GM18526 (cell line): ENCODE data around the gene CTNNA3.

Source experiments
- POLR2A ChIP-seq: IDR thresholded peaks from 3 replicates; pipeline ENCODE4 v1.6.1; 2011; ENCODE audit not compliant: insufficient read length; ENCODE audit errors: extremely low read depth

Gene CTNNA3

DNA sequence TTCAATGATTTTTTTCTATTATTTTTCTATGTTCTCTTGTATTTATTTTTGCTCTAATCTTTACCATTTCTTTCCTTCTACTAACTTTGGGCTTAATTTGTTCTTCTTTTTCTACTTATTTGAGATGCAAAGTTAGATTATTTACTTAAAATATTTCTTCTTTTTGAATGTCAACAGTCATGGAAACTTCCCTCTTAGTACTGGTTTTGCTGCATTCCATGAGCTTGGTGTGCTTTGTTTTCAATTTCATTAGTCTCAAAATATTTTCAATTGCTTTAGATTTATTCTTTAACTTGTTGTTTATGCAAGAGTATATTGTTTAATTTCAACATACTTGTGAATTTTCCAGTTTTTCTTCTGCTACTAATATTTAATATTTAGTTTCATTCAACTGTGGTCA is 539.8 kb downstream of the CTNNA3 start:
- TF ChIP-seq POLR2A = no peak

DNA sequence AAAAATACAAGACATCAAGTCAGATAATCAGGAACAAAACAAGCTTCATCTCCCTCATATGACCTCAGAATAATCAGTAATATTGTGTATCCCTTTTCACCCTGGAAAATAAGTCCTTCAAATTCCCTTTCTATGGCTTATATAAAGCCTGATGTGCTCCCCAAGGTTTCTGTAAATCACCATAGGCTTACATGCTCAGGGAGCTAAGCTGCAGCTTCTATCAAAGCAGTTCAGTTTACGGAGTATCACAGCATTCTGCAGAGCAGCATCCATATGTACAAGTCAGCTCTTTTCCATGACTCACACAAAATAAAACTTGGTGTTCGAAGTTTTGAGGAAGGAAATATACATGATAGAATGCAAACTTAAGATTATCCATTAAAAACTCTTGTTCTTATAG is 544.5 kb downstream of the CTNNA3 start:
- no peak for TF ChIP-seq POLR2A

DNA sequence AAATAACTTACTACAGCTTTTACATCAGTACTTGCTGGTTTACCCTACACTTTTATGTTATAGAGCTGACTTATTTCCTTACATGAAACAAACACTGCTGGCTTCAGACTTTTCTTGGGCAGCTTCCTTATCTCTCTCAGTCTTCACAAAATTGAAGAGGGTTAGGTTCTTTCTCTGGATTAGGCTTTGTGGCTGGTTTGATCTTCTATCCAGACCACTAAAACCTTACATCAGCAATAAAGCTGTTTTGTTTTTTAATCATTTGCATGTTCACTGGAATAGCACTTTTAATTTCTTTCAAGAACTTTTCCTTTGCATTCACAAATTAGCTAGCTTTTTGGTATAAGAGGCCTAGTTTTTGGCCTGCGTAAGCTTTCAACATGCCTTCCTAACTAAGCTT is 551.5 kb downstream of the CTNNA3 start:
- TF ChIP-seq POLR2A = no peak

DNA sequence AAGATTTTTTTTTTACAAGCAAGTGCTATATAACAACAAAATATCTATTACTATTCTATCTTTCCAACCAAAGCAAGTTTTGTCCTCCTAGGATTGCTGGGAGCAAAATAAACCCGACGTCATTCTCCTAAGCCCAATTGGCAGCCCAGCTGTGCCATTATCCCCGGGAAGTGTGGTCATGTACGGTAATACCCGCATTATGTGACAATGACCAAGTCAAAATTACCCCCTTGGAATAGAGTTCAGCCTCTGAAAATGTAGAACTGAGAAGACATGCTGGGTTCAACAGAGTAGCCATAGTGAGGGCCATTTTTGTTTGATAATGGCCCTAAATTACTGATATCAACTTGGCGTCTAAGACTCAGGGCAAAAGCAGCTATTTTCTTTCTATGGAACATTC is 554.7 kb downstream of the CTNNA3 start:
- TF ChIP-seq POLR2A = no peak

DNA sequence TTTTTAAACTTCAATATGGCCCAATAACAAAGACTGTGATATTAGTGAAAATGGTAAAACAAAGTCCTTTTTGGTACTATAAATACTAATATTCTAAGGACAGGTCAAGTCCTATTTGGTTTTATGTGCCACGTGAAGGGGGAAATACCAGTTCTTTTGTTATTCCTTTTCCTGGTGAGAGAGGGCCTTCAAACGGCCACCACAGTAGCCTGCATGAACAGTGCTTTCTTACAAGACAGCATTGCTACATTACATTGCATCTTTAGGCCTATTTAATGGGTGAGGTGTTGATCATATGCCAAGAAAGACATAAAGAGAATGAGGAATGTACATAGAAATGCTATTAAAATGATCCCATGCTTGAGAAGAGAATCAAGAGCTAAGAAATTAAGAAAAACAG is 555.4 kb downstream of the CTNNA3 start:
- TF ChIP-seq POLR2A = no peak

DNA sequence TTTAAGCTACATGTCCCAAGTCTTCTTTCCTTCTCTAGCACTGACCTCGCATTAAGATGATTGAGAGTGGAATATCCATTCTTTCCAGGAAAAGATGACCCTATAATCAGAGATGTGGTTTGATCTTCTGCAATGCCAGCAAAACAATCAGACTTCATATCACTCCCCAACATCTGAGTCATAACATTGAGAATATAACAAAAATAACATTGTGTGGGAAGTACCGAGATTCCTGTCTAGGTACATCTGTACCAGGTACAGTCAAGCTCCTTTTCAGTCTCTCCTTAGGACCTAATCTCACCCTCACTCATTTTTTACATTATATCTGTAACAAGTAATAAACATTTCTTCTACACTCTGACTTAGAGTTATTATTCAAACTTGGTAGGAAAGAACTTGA is 568.6 kb downstream of the CTNNA3 start:
- no peak for TF ChIP-seq POLR2A

DNA sequence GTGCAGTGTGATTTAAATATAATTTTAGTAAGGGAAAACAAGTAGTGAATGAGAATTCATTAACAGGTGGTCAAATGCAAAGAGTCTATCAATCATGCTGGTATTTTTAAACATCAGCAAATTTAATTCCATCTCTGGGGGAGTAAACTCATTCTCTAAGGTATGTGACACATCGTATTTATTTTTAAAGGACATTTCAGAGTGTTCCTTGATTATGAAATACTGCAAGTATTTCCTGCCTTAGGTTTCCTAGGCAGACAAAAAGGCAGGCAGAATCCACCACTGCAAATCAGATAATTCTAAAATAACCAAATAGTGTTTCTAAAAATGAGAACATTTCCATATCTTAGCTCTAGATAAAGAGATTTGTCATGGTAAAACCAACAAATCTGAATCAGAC is 576.3 kb downstream of the CTNNA3 start:
- no peak for TF ChIP-seq POLR2A

DNA sequence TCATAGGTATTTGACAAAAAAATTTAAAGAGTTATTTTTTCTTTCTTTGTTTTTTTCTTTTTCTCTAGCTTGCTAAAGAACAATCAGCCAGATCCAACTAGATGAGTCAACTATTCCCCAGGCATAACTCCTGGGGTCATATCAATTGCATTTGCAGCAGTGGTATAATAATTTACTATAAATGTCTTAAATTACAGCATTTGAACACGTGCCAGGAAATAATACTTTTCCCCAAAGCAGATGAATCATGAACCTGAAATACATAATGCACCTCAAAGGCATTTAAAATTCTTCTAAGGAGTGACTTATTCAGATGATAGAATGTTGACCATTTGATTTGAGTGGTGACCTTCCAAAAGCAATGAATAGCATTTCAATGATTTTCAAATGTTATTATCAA is 580.0 kb downstream of the CTNNA3 start:
- TF ChIP-seq POLR2A = no peak

DNA sequence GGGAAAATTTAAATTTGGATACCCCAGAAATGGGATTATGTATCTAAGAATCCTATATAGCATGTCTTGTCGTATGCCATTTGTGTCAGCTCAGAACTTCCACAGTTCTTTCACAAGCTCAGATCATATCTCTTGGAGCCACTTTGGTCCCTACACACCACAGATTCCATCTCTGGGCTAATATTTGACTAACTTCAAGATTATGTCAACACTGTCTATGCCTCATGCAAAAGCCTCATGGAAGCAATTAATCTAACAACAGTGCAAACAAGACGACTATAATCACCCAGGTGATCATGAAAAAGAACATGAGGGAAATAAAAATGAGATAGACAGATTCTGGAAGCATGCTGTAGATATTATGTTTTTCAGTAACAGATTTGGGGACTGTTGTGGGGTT is 581.0 kb downstream of the CTNNA3 start:
- no peak for TF ChIP-seq POLR2A

DNA sequence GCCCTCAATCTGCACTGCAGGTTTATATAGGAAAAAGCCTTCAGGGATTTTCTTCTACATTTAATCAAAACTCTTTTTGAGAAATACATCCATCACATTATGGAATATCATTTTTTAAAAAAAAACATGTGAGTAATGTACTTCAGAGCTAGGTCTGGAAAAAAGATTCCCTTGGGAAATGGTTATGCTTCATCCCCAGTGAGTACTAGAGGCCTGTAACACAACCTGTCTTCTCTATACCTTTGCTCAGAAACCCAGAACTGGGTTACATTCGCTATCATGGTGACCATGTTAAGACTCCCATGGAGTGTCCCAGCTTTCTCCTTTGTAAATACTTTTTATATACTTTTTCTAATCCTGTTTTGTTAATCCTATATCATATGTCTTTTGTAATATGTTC is 583.2 kb downstream of the CTNNA3 start:
- TF ChIP-seq POLR2A = no peak

DNA sequence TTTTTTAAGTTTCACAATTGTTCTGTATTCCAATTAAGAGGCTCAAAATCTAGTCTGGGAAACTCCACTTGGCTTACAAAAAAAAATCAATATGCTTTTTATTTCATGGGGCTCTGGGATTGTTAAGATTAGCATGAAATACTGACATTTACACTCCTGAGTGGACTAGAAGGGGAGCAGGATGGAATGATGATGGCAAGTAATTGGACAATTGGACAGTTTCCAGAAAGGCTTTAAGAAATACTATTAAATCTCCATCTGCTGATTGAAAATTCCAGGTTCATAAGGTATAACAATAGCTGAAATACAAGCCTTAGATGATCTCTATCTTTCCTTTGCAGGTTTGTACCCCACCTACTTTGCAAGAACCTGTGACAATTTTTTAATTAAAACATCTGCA is 585.7 kb downstream of the CTNNA3 start:
- TF ChIP-seq POLR2A = no peak

DNA sequence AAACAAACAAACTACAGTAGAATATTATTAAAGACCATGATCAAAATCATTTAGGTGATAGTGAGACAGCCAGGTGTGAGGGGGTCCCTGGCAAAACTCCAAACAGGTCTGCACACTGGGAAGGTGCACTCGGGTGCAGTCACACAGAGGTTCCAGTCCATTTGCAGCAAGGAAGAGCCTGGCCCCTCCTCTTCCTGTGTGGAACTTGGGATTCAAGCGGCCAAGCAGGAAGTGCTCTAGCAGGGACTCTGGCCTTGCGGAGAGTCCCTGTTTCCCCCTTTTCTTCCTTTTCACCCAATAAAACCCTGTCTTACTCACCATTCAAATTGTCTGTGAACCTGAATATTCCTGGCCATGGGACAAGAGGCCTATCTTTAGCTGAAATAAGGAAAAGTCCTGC is 588.3 kb downstream of the CTNNA3 start:
- no peak for TF ChIP-seq POLR2A

DNA sequence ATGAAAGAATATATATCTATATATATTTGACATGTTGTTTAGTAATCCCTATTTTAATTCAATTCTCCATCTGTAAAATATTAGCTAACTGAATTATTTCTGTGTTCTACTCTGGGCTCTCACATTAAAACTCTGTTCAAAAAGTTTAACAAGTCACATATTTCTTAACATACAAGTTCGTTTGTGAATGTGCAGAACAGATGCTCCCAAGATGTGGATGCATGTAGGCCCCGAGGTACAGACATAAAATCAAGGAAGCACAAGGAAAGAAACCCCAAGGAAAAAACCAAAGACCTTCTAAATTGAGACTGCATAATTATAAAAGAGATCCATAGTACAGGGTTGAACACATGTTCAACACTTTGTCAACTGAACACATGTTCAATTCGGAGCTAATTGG is 595.0 kb downstream of the CTNNA3 start:
- no peak for TF ChIP-seq POLR2A

DNA sequence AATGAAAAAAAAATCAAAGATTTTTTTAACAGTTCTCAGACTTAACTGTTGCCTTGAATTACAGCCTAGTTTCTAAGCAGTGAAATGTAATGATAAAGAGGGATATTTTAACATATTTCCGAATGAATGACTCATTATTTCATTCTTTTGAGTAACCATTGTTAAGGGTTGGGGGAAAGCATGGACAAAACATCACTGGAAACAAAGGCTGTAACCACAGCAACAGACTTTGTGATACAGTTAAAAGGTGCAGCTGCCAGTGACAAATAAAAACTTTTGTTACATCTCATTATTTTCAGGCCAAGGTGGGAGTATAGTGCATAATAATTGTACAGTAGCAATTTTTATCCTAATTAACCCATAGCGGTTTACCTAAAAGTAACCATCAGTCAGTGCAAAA is 597.5 kb downstream of the CTNNA3 start:
- no peak for TF ChIP-seq POLR2A

DNA sequence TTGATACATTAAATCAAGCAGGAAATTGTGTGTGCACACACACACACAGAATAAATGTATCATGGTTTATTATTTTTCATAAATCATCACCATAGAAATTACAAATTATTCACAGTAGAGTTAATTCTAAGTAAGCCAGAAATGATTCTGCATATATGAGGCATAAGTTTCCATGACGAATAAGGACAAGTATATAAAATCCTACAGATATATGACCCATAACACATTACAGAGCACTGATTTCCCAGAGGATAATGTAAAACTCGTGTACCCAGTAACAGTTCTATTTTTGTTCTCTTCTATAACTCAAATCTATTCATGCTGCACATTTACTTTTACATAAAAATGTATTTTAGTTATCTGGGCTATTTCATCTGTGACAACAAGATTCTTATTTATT is 600.5 kb downstream of the CTNNA3 start:
- TF ChIP-seq POLR2A = no peak

DNA sequence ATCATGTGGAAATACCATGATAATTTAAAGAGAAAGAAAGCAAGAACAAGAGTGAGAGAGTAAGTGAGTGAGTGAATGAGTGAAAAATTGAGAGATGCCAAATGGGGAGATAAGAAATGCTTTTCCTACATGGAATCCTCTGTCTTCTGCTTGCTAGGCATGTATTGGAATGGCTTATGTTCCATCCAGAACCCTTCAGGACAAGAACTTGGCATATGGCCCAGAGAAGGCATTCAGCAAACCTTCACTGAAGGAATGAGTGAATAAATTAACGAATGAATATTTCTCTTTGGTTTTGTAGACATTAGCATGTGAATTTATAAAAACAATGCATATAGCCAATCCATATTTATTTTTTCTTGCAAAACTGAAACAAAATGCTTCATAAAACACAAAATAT is 608.0 kb downstream of the CTNNA3 start:
- TF ChIP-seq POLR2A = no peak

DNA sequence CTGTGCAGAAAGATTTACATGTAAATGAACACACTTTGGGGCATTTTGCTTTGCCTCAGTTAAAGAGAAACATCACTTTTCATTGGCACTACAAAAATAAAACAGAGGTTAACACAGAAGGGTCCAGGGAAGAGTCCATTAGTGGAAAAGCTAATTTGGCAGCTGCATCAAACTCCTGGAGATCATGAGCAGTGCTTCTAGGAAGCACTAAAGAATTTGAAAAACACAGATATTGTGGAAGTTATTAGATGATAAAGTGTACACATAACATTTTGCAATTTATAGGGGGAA is 608.9 kb downstream of the CTNNA3 start:
- no peak for TF ChIP-seq POLR2A
